ENCODE results near the gene ANGEL2. TPM values are rescaled to one million over a fixed set of nuclear protein-coding genes. Genes with fewer than 3 reads are reported as not detected.

The ANGEL2 gene
- polyA plus RNA-seq, 1 of the 3 experiments (the other 2 are of a cell fraction), result 14.0 TPM

DNA sequence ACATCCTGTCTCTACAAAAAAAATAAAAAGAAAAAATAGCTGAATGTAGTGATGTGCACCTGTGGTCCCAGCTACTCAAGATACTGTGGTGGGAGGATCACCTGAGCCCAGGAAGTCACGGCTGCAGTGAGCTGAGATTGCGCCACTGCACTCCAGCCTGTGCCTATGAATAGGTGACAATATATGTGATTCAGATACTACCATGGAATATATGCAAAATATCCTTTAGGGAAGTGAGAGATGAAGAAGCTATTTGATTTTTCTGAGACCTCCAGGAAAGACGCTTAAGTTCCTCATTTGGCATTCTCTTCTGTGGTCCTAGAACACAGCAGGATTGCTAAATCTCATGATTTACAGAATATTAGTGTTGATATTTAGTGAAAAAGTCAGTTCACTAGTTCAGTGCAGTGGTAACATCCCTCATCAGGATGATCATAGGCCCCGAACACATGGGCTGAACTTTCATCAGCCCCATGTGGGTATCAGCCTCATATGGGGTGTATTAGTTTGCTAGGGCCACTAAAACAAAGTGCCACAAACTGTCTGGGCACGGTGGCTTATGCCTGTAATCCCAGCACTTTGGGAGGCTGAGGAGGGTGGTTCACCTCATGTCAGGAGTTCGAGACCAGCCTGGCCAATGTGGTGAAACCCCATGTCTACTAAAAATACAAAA, 71.3 kb downstream of the ANGEL2 start:
- no peaks in the 10 kb centered on the region for H3K79me2 ChIP-seq (ENCODE audit: insufficient read depth)
- H3F3A ChIP-seq (replicated peaks; ENCODE audit: insufficient read depth), result no peaks in the 10 kb centered on the region
- H3K27me3 ChIP-seq (ENCODE audit: insufficient read depth), result no peaks in the 10 kb centered on the region
- DNase-seq, result no peak
- H3K36me3 ChIP-seq (replicated peaks in 1 of 2; ENCODE audit: control insufficient read depth in 1 of 2, insufficient read depth in 2 of 2, low read length in 1 of 2), result no peaks in the 10 kb centered on the region
- H3K4me3 ChIP-seq (ENCODE audit: low read depth in 2 of 2, low read length in 1 of 2), result no peak overlapping the region
- ChIA-PET CTCF (no interaction called here), POLR2A (no interaction called here)
- H3K27ac ChIP-seq (ENCODE audit: low read depth in 2 of 2, low read length in 1 of 2), result no peak overlapping the region
- no peak for TF ChIP-seq RAD21 (IDR thresholded peaks at IDR 0.05; ENCODE audit: low read length)
- no peak for TF ChIP-seq USF1 (IDR thresholded peaks at IDR 0.05; ENCODE audit: borderline replicate concordance, low read depth)
- no peak for TF ChIP-seq EP300 (IDR thresholded peaks at IDR 0.05; ENCODE audit: borderline replicate concordance in 1 of 2, low read depth in 1 of 2, low read length in 1 of 2)
- TF ChIP-seq NRF1 (IDR thresholded peaks at IDR 0.05; ENCODE audit: low read depth, low read length), result no peak
- TF ChIP-seq, protein P1, sequence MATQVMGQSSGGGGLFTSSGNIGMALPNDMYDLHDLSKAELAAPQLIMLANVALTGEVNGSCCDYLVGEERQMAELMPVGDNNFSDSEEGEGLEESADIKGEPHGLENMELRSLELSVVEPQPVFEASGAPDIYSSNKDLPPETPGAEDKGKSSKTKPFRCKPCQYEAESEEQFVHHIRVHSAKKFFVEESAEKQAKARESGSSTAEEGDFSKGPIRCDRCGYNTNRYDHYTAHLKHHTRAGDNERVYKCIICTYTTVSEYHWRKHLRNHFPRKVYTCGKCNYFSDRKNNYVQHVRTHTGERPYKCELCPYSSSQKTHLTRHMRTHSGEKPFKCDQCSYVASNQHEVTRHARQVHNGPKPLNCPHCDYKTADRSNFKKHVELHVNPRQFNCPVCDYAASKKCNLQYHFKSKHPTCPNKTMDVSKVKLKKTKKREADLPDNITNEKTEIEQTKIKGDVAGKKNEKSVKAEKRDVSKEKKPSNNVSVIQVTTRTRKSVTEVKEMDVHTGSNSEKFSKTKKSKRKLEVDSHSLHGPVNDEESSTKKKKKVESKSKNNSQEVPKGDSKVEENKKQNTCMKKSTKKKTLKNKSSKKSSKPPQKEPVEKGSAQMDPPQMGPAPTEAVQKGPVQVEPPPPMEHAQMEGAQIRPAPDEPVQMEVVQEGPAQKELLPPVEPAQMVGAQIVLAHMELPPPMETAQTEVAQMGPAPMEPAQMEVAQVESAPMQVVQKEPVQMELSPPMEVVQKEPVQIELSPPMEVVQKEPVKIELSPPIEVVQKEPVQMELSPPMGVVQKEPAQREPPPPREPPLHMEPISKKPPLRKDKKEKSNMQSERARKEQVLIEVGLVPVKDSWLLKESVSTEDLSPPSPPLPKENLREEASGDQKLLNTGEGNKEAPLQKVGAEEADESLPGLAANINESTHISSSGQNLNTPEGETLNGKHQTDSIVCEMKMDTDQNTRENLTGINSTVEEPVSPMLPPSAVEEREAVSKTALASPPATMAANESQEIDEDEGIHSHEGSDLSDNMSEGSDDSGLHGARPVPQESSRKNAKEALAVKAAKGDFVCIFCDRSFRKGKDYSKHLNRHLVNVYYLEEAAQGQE (IDR thresholded peaks at IDR 0.05; ENCODE audit: low read depth, low read length), result no peak
- no peak for TF ChIP-seq ELF1 (IDR thresholded peaks at IDR 0.05)
- no peak for TF ChIP-seq EZH2phosphoT487 (IDR thresholded peaks at IDR 0.05; ENCODE audit: borderline replicate concordance, low read depth)
- no peak for TF ChIP-seq FOXJ3 (CRISPR knock-in tag; IDR thresholded peaks at IDR 0.05)
- no peak for TF ChIP-seq ZBTB33 (IDR thresholded peaks at IDR 0.05; ENCODE audit: borderline replicate concordance, low read depth)
- no peak for TF ChIP-seq USF2 (IDR thresholded peaks at IDR 0.05; ENCODE audit: borderline replicate concordance, low read depth, low read length)
- no peak for TF ChIP-seq GABPA (IDR thresholded peaks at IDR 0.05; ENCODE audit: low read depth)
- no peak for TF ChIP-seq SIN3A (IDR thresholded peaks at IDR 0.05; ENCODE audit: borderline replicate concordance, low read depth, low read length)
- no peak for TF ChIP-seq MAX (IDR thresholded peaks at IDR 0.05; ENCODE audit: low read depth)
- TF ChIP-seq, protein P2, sequence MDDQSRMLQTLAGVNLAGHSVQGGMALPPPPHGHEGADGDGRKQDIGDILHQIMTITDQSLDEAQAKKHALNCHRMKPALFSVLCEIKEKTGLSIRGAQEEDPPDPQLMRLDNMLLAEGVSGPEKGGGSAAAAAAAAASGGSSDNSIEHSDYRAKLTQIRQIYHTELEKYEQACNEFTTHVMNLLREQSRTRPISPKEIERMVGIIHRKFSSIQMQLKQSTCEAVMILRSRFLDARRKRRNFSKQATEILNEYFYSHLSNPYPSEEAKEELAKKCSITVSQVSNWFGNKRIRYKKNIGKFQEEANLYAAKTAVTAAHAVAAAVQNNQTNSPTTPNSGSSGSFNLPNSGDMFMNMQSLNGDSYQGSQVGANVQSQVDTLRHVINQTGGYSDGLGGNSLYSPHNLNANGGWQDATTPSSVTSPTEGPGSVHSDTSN (IDR thresholded peaks at IDR 0.05), result no peak
- no peak for TF ChIP-seq RCOR1 (IDR thresholded peaks at IDR 0.05; ENCODE audit: low read length)
- no peak for TF ChIP-seq MXI1 (IDR thresholded peaks at IDR 0.05; ENCODE audit: low read depth, low read length)
- TF ChIP-seq CHD2 (IDR thresholded peaks at IDR 0.05; ENCODE audit: low read length, partially characterized antibody), result no peak
- H3K4me2 ChIP-seq, result no peak overlapping the region
- H3K4me1 ChIP-seq (ENCODE audit: control insufficient read depth in 1 of 2, insufficient read depth in 2 of 2, low read depth in 1 of 2, low read length in 1 of 2), result no peaks in the 10 kb centered on the region
- no peak overlapping the region for H2AFZ ChIP-seq (ENCODE audit: low read depth)
- no peaks in the 10 kb centered on the region for H3K9me3 ChIP-seq
- no peak overlapping the region for H3K9ac ChIP-seq
- 79% methylated on average over 6 of the region's 6 CpGs for WGBS (ENCODE audit: low lambda C conversion rate)
- no peaks in the 10 kb centered on the region for H4K20me1 ChIP-seq (ENCODE audit: insufficient read depth)
- H3K9me2 ChIP-seq, result no peaks in the 10 kb centered on the region
